HL-60/S4 treated with phorbol 12-myristate 13-acetate at 8.2 ng/mL for 4 days and 3 days (cell line): ENCODE results near the gene ANXA7.

Experiments used
- in situ Hi-C: fragments of 300-500 bp; cut with MboI; formaldehyde crosslinking; loops from 2 replicates; pipeline ENCODE4 v1.15.0; 2022; ENCODE audit warnings: low sequenced_read_pairs

ANXA7 gene

DNA sequence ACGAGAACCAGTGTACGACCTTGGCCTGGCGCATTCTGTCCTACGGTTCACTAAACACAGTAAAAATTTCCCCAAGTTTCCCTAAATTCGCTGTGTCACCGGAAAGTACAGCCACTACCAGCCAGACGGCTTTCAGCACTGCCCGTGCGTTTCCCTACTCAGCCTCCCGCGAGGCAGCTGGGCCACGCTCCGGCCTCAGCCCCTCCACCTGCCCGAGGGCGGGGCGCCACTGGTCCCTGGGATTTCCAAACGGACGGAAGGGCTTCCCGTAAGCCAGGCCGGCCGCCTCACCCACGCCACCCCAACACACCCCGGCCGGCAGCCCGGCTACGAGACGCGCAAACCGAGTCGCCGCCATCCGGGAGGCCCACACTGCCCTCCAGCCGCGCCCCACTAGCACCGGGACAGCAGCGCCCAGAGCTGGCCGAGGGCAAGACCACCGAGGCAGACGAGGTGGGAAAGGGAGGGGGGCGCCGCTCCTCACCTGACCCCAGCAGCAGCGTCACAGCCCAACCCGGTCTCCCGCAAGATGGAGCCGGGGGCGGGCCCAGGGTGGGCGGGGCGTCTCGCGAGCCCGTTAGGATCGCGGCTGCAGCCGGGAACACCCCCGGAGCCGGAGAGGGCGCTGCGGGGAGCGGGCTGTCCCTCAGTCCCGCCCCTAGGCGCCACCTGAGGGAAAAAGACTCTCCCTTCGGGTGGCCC, at the start of gene ANXA7:
ANXA7 (minus strand) TSS at position 531 of the 702 bp plus-strand sequence. CDS start 13,202 bp downstream, outside the sequence.
- in situ Hi-C loops: no loop called here

GRCh38 chr10:73460897-73461296, 47.0 kb upstream of the ANXA7 start:
- in situ Hi-C loops: no loop called here

DNA sequence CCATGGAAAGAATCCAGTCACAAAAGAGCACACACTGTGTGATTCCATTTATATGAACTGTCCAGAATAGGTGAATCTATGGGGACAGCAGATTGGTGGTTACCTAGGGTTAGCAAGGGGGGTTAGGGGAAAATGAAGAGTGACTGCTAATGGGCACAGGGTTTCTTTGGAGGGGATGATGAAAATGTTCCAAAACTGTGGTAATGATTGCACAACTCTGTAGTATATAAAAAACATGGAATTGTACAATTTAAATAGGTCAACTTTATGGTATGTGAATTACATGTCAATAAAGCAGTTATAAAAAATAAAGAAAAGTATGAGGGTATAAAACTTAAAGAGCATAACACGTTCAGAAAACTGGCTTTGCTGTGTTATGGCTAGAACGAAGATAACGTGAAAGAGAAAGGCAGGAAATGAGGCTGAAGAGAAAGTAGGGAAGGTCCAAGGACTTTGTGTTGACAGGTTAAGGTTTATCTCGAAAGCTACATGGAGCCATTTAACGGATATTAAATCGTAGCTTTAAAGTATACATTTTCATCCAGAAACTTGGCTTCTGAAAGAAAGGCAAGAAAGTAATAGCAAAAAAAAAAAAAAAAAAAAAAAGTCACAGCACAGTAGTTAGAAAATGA, 45.9 kb upstream of the ANXA7 start:
- in situ Hi-C loops: no loop called here

GRCh38 chr10:73456187-73456890, 42.5 kb upstream of the ANXA7 start:
- in situ Hi-C loops: no loop called here

DNA sequence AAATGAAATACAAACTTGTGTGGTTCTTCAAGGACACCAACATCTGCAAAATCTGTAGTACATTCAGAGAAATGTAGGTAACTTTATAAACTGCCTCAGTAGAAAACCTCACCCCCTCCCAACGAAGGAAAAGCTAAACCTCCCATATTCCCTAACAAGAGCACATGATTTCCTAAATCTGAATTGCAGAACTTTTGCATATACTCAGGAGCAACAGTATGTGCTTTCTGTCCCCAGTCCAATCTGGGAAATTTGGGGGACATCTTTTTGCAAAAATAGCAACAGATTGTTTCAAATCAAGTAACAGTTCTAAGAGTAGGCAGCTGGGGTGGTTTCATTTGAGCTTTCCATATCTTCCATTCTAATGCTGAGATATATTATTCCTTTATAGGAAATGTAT, 35.3 kb upstream of the ANXA7 start:
- in situ Hi-C loops: no loop called here

GRCh38 chr10:73448384-73448783, 34.5 kb upstream of the ANXA7 start:
- in situ Hi-C loops: no loop called here

- in situ Hi-C loops: no loop called here
Measured at GRCh38 chr10:73446926-73447325, 33.1 kb upstream of the ANXA7 start.

- in situ Hi-C loops: no loop called here
Measured at GRCh38 chr10:73444457-73444856, 30.6 kb upstream of the ANXA7 start.

- in situ Hi-C loops: no loop called here
Measured at GRCh38 chr10:73439605-73440312, 25.9 kb upstream of the ANXA7 start.

DNA sequence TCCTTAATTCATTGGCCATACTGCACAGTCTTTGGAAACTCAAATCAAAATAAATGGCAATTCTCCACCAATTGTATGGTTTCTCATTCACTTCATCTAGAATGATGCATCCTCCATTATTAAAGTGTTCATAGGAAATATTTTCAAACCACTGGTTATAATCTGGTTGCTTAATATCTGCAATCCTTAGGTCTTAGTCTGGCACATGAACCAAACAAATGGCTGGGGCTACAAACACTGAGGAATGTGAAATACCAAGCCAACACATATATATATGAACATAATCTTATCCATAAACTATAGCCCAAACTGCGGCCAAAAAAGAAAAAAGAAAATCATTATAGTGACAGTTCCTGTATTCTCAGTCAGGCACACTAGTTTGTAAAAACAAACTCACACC, 25.2 kb upstream of the ANXA7 start:
- in situ Hi-C loops: no loop called here

DNA sequence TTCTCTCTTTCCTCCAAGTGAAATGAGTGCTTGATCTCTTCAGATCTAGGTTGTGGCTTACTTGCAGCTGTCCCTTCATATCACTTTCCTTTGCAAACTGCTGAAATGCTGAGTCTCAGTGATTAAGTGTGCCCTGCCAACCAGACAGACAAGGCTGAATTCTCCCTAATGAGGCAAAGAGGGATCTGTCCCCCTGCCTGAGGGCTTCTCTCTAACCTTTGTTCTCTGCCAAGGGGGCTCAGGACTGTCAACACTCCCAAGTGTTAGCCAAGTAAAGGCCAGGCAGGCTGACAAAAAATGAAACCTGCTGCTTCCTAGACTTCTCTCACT, 19.6 kb upstream of the ANXA7 start, which contains the start of gene MSS51:
MSS51 (minus strand) TSS at position 24 of the 330 bp plus-strand sequence. CDS start 5,277 bp downstream, outside the sequence.
- in situ Hi-C loops: no loop called here

DNA sequence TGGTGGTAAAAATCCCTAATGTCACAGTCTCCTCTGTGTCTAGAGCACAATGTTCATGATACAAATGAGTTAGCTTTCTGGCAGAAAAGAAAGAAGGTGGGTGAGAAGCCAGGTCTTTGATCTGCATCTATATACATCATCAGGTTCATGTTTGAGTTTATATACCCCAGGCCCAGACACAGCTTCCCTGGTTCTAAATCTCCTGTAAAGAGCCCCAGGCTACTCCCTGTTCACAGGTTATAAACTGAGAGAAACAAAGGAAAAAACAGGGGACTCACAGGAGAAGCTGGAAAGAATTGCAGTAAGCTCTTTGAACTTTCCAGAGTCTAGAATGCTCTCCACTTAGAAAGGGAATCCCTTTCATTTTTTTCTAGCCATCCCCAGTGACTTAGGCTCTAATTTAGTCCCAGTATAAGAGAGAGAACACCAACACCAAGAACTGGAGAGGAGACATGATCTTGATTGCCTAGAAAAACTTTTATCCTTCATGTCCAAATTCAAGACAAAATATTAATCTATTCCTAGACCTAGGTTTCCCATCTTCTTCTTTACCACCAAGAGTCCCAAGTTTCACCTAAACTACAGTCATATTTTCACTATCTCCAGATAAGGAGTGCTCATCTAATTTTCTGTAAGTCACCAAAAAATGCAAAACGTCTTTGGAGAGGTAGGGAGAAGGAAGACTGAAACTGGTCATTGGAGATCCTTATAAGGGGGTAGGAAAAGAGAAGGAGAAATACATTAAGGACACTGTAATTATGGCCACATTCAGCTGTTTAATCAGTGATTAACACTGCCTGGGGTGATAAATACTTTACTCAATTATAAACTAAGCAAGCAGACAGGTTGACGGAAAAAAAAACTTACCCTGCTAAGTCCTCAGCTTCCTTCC, 19.0 kb upstream of the ANXA7 start:
- in situ Hi-C loops: no loop called here

- in situ Hi-C loops: no loop called here
Measured at GRCh38 chr10:73426318-73426717, 12.5 kb upstream of the ANXA7 start.

GRCh38 chr10:73424478-73424877, 10.6 kb upstream of the ANXA7 start:
- in situ Hi-C loops: no loop called here

DNA sequence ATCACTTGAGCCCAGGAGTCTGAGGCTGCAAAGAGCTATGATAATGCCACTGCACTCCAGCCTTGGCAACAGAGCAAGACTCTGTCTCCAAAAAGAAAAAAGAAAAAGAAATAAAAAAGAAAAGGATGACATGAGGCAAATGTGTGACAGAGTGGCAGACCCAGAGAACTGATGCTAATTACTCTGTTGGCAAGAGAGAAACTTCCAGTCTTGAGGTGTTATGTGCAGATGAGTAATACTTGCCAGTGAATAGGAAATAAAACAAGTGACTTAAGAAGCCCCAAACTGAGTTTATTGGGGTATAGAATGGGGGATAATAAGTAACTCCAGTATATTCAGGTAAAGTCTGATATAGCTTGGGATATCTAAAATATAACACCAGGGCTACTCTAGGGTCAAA, 9.5 kb upstream of the ANXA7 start:
- in situ Hi-C loops: no loop called here

- in situ Hi-C loops: no loop called here
Measured at GRCh38 chr10:73416571-73416970, 2.7 kb upstream of the ANXA7 start.

DNA sequence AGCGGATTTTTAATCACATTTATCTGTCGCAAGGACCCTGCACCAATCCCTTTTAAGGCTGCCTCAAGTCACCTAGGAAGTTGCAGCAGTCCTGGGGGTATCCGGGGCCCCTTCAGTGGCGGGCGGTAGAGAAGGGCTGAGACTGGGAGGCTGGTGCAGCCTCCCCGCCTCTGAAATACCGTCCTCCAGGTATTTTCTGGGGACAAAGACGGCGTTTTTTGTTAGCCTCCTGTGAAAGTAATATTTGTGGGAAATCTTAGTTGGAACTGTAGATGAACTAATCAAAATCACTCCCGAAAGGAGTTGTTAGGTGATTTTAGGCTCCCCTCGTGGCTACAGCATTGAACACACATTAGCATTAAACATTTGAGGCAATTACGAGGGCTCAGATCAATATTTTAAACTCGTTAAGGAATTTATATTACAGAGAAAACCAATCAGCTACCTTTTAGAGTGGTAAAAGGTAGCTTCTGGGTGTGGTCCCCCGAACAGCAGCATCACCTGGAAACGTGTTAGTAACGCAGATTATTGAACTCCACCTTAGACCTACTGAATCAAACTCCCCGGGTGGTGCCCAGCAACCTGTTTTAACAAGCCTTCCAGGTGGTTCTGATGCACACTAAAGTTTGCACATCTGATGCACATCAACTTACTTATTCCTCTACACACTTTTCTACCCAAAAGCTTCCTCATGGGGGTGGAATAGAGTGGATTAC, 530 bp upstream of the ANXA7 start:
- in situ Hi-C loops: no loop called here

DNA sequence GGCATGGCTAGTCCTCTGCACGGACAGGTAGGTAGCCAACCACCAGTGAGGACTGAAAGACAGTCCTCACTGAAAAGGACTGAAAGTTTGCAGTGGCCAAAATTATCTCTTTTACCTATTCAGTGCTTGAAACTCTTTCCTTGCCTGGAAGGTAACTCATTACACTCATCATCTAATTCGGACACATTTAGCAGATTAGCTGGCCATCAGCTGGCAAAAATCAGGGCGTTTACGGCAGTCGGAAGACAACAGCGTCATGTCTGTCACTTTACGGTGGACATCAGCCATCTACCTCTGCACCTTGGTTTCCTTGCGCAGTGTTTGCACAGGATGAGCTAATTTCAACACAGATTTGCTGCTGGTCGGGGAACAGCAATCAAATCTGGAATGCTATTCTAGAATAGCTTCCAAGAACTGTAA, 740 bp downstream of the ANXA7 start:
- in situ Hi-C loops: no loop called here

- in situ Hi-C loops: no loop called here
Measured at GRCh38 chr10:73410897-73411296, 3.0 kb downstream of the ANXA7 start.
